ENCODE results near the gene UGT3A1.
"Not testable (repeated sequence)": the region's sequence is repeated elsewhere in the genome, so short reads cannot be mapped to it uniquely, and the experiment has no call there.

The UGT3A1 gene, protein sequence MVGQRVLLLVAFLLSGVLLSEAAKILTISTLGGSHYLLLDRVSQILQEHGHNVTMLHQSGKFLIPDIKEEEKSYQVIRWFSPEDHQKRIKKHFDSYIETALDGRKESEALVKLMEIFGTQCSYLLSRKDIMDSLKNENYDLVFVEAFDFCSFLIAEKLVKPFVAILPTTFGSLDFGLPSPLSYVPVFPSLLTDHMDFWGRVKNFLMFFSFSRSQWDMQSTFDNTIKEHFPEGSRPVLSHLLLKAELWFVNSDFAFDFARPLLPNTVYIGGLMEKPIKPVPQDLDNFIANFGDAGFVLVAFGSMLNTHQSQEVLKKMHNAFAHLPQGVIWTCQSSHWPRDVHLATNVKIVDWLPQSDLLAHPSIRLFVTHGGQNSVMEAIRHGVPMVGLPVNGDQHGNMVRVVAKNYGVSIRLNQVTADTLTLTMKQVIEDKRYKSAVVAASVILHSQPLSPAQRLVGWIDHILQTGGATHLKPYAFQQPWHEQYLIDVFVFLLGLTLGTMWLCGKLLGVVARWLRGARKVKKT

DNA sequence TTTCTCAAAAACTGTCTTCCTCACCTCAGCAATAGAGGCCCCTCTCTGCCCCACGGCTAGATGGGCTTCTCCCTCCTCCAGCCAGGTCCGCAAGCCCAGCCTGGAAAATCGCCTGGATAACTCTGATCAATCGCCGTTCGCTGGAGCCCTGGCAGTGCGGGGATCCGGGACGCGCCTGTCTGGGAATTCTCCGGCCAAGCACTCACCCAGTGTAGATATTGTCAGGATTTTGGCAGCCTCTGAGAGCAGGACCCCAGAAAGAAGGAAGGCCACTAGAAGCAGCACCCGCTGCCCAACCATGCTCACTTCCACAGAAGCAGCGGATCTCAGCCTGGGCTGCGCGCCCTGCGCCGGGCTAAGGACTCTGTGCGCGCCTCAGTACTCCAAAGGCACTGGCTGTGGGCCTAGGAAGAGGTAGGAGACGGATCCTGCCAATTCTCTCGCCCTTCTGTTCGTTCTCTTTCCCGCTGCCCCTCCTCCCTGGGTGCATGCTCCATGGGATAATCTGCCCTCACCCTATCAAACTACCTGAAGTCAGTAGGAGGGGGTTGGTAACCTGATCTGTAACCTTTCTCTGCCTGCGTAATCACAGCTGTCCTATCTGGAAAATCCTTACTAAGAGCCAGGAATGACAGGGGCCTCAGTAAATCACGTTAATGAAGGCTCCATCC is at the start of gene UGT3A1:
TSS of gene UGT3A1 (minus strand) at position 450 of the 671 bp plus-strand sequence. CDS start at position 300, 150 bp downstream.
- DNase-seq (ENCODE audit: low spot score) = no peak

DNA sequence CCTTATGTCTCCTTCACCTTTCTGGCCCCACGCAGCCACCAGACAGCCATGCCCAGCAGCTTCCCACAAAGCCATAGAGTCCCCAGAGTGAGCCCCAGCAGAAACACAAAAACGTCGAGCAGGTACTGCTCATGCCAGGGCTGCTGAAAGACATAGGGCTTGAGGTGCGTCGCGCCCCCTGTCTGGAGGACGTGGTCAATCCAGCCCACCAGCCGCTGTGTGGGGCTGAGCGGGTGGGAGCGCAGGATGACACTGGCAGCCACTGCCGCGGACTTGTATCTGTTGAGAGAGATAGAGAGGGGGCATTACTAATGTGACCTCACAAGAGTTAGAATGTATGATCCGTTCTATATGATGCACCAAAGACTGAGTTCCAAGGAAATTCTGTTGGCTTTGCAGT is 44.5 kb upstream of the UGT3A1 start:
- DNase-seq (ENCODE audit: low spot score) = no peak

DNA sequence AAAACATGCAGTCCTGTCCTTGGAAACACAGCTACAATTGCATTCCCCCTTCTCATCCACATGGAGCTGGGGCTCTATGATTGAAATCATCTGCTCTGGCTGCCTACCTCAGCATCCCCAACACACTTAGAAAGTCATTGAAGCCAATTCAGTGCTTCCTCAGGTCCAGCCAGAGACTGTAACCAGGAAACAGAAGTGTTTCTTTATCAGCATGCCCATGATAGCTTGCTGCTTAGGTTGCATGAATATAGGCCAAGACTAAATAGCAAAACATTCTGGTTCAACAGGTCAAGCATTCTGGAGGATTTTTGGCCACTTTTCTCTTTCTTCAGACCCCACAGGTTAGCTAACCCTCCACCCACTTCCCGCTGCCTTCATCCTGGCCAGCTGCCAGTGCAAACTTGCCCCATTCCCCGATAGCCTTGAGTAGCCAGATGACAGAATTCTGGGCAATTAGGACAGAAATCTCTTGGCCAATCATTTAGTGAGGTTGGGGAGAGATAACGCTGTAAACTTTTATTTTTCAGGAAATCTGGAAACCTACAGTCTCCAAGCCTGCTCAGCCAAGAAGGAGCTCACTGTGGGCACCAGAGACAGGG is 43.4 kb upstream of the UGT3A1 start:
- DNase-seq (ENCODE audit: low spot score) = not testable (repeated sequence)

DNA sequence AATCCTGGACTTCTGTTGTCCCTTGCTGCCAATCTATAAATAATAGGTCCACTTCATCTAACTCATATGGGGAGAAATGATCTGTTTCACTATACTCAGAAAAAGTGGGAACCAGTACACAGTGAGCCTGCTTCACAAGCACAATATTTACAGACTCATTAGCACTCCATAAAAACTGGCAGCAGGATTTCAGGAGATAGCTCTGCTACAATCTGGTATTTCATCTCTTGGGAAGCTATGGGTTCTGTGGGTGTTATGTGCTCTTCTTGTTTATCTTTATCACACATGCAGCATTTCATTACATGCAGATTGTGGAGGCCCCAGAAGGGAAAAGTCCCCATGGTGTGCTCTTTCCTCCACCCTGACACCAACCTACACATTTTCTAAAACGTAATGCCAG is 42.3 kb upstream of the UGT3A1 start:
- DNase-seq (ENCODE audit: low spot score) = no peak

DNA sequence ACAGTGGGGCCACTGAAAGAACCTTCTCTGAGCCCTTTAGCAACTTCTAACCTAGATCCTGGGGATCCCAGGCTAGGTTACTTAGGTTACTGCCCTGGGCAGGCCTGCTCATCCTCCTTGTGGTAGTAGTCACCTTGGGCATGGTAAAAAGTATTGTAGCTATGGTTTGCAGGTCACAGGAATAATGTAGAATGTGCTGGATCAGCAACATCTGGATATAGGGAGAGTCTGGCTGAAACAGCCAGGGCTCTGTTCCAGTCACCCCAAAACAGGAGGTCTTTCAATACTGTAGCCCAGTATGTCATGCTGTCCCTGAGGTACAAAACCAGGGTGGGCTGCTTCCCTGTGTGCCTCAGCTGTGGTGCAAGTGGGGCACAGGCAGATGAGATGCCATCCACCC is 41.9 kb upstream of the UGT3A1 start:
- DNase-seq (ENCODE audit: low spot score) = no peak

DNA sequence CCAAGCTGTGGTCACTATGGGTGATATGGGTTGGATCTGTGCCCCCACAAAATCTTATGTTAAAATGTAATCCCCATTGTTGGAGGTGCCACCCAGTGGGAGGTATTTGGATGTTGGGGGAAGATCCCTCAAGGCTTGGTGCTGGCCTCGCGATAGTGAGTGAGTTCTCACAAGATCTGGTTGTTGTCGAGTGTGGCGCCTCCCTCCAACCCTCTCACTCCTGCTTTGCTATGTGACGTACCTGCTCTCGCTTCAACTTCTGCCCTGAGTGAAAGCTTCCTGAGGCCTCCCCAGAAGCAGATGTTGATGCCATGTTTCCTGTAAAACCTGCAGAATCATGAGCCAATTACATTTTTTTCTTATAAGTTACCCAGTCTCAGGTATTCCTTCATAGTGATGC is 40.0 kb upstream of the UGT3A1 start:
- no peak for DNase-seq (ENCODE audit: low spot score)

DNA sequence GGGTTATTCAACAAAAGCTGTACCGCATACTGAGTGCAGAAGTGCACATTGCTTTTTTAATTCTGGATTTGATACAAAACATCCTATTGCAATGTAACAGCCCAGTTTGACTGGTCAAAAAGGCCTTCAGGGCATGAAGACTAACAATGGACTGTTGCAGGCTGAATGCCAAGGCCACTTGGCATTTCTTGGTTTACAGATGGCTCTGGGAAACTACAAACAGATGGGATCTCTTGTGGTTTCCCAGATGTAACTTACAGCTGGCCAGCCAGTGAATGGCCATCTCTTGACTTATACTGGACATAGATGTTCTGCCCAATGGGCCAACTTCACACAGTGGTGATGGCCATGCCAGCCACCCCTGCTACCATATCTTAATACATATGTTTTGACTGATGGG is 38.7 kb upstream of the UGT3A1 start:
- DNase-seq (ENCODE audit: low spot score) = no peak

DNA sequence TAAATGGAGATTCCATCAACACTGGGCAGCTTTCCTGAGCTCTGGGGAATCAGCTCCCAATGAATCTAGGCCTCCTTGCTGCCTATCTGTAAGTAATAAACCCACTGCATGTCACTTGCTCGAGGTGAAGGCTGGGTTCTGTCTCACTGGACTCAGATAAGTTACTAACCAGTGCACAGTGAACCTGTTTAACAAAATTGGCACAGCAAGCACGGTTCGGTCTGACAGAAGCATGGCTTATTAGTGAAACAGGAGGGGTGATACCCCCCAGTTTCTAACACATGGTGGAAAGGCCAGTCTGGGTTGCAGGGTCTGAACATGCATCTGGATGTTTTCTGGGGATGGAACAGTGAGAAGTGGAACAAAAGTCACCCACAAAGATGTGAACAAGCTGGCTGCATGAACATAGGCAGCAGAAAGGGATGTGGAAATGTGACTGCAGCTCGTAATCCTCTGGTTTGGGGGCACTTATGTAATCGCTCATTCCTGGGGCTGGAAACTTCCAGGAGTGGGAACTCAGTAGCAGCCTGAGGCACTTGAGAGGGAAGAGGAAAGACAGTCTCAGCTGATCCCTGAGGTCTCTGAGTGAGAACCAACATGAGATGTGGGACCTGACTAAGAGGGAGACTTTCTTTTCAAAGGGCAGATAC is 37.8 kb upstream of the UGT3A1 start:
- no peak for DNase-seq (ENCODE audit: low spot score)

DNA sequence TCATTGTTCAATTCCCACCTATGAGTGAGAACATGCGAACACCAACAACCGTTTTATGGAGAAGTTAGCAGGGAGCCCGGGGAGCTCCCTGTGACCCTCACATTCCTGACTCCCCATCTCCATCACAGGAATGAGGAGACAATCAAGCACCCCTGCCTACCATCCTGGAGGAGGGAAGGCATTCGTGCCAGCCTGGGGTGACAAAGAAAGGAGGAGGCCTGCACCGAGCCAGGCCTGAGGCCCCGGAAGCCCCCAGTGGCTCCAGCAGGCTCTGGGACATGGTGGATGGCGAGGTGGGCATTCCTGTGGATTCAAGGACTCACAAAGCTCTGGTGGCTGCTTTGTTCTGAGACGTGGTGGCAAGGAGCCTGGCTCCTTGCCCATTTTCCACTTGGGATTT is 36.5 kb upstream of the UGT3A1 start:
- DNase-seq (ENCODE audit: low spot score) = no peak

DNA sequence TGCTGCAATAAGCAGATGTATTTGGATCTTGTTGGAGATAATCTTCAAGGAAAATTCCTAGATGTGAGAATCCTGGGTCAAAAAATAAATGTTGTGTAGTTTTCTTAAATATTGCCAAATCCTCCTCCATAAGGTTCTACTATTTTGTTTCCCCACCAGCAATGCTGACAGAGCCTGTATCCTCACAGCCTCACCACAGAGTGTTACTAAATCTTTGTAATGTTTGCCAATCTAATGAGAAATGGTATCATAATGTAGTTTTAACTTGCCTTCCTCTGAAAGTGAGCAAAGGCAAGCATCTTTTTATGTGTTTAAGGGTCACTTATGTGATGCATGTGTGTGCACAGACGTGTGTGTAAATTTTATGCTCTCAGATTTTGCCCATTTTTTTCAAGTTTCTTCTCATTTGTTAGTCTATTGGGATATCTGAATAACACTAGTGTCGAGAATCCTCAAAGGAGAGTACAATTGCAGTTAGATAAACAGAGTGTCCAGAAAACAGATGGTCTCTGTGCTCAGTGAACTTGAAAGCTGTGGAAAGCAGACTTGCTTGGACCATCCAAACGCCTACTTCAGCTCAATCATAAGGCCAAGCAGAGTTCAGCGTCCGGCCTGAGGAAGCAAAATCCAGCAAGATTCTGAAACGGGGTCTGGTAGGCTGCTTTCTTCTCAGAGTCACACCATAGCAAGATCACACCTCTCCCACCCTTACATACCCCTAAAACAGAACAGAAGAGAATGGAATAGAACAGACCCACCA is 35.7 kb upstream of the UGT3A1 start:
- no peak for DNase-seq (ENCODE audit: low spot score)

DNA sequence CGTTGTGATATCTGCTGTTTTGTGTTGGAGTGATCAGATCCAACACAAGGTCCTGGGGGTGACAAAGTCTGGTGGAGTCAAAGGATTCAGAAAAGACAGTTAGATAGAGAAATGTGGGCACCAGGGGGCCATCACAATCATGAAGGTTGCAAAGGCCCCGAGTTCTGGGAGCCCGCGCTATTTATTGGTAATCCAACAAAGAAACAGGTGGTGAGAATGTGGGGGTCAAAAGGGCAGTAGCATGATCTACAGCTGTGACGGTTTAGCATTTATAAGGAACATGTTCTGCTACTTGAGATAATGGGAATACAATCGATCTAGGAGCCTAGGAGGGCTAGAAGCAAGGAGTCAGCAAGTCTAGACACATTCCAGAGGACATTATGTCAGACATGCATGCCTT is 31.1 kb upstream of the UGT3A1 start:
- DNase-seq (ENCODE audit: low spot score) = not testable (repeated sequence)

DNA sequence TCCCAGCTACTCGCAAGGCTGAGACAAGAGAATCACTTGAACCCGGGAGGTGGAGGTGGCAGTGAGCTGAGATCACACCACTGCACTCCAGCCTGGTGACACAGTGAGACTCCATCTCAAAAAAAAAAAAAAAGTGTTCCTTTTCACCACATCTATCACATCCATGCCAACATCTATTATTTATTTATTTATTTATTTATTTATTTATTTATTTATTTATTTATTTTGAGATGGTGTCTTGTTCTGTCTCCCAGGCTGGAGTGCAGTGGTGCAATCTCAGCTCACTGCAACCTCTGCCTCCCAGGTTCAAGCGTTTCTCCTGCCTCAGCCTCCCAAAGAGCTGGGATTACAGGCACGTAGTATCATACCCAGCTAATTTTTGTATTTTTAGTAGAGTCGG is 28.4 kb upstream of the UGT3A1 start:
- not testable (repeated sequence) for DNase-seq (ENCODE audit: low spot score)

DNA sequence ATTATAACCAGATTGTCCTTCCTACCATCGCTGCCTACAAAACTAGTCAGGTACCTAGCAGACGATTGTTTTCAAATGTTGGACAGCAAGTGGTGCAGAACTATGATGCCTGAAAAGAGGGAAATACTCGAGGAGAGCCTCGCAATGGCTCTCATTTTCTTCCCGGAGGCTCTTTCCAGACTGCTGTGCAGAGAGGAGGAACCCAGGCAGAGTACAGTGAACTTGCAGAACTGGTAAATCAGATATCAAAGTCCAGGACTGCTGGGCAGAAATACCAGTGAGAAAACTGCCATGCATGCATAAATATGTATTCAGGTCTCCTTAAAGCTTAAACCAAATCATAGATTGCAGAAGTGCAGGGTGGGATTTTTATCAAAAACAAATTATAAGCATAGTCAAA is 26.4 kb upstream of the UGT3A1 start:
- no peak for DNase-seq (ENCODE audit: low spot score)

DNA sequence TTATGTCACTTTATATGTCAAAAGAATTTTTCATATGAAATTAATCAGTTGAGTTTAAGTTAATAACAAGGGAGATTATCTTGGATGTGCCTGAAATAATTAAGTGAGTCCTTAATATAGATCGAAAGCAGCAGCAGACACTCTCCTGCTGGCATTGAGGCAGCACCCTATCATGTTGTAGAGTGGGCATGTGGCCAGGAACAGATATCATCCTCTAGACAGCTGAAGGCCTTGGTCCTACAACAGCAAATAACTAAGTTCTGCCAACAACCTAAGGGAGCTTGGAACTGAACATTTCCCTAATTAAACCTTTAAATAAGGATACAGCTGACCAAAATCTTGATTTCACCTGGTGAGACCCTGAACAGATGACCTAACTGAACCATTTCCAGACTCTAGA is 25.8 kb upstream of the UGT3A1 start:
- no peak for DNase-seq (ENCODE audit: low spot score)

DNA sequence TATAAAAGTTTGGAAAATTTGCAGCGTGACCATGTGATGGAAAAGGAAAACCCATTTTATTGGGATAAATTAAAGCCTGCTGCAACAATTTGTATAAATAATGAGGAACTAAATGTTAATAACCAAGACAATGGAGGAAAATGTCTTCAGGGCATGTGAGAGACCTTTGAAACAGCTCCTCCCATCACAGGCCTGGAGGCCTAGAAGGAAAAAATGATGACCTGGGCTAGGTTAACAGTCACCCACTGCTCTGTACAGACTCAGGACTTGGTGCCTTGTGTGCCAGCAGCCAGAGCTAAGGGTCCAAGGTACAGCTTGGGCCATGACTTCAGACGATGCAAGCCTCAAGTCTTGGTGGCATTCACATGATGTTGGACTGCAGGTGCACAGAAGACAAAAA is 22.0 kb upstream of the UGT3A1 start:
- no peak for DNase-seq (ENCODE audit: low spot score)

DNA sequence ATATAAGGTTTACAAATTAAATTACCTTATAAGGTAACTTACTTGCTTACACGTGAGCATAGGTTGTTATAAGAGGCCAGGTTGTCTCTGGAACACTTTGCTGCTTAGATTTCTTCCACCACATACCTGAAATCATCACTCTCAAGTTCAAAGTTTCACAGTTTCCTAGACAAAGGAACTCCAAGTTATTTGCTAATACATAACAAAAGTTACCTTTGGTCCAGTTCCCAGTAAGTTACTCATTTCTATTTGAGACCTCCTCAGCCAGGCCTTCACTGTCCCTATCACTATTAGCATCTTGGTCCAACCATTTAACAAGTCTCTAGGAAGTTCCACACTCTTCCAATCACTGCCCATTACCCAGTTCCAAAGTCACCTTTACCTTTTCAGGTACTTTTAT is 18.5 kb upstream of the UGT3A1 start:
- no peak for DNase-seq (ENCODE audit: low spot score)

DNA sequence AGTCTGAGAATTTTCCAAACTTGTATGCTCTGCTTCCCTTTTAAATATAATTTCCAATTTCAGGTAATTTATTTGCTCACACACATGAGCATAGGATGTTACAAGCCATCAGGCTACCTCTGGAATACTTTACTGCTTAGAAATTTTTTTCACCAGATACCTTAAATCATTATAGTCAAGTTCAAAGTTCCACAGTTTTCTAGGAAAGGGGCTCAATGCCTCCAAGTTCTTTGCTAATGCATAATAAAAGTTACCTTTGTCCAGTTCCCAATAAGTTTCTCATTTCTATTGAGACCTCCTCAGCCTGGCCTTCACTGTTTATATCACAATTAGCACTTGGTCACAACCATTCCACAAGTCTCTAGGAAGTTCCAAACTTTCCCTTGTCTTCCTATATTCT is 16.2 kb upstream of the UGT3A1 start:
- no peak for DNase-seq (ENCODE audit: low spot score)

DNA sequence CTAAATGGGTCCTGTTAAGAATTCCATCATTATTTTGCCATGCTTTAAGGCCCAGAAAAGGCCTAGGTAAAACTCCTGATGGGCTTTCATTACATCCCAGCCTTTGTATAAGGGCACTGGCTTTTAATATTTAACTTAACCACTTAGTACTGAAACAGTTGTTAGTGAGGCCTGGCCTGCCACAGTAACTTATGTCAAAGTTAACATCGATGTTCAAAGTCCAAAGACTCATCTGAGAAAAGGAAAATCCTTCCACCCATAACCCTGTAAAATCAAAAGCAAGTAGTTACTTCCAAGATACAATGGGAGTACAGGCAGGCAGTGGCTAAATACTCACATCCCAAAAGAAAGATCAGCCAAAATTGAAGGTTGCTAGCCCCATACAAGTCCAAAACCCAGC is 15.0 kb upstream of the UGT3A1 start:
- DNase-seq (ENCODE audit: low spot score) = no peak

DNA sequence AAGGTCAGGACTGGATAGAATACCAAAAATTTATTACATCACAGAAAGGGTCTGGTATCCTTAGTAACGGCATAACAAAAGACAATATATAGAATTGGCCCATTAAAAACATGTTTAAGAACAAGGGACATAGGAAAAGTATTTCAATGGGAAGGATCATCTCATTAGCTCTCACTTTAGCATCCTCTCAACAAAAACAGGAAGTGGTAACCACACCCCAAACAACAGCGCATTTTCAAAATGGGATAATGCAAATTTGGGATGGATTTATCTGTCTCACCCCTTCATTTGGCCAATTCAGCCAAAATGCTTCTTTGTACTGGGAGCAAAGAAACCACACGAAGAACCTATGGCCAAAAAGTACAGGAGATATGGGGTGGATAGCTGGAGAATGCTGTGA is 9.8 kb upstream of the UGT3A1 start:
- no peak for DNase-seq (ENCODE audit: low spot score)

DNA sequence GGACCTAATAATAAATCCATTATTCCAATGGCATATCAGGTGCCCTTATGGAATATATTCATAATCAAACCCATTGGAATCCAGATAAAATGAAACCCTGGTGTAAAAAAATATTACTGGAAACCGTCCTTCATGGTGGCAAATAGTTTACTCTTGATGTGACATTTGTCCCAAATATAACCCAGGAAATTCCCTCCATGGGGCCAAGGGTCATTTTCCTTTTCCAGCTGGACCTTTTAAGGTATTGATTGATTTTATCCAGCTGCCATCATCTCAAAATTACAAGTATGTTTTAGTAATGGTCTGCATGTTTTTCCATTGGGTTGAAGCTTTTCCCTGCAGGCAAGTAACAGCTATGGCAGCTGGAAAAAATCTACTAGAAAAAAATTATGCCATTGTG is 8.4 kb upstream of the UGT3A1 start:
- DNase-seq (ENCODE audit: low spot score) = no peak

DNA sequence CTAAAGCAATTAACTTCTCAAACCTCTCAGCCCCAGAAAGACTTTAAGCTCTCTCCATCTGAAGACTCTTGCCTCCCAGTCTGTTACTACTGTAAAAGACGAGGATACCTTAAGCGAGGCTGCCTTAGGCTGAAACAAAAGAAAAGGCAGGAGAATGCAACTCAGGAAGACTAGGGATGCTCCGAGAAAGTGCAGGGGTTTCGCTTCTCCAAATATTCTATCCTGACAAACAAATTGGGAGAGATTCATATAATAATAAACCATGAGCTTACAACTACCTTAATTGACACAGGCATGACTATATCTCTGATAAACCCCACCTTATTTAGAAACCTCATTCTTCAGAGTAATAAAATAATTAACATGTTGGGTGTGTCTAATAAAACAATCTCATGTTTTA is 4.9 kb upstream of the UGT3A1 start:
- DNase-seq (ENCODE audit: low spot score) = no peak

DNA sequence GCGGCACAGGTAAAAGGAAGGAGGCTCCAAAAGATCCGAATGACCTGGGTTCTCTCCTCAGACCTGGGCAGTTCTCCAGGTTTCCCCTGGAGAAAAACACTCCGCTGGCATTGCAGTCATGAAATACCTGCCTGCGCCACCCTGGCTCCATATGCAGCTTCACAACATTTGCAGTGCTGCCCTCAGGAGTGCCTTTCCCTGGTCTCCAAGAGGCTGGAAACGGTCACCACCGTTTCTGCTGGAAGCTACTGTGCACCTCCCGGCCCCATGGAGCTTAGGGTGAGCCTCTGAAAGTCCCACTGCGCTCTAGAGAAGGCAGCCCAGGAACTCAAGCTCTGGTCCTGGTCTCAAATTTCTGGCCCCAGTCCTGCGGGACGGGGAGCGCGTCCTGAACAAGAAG is 670 bp downstream of the UGT3A1 start:
- no peak for DNase-seq (ENCODE audit: low spot score)

Data from LoVo (cell line).